Middle frontal gyrus (tissue), 1 donor: ENCODE data around the gene MEX3C.

Experiments
- DNase-seq: peaks from one replicate; pipeline ENCODE4 v3.0.0-alpha.2; 2015; ENCODE audit warnings: low spot score; ENCODE audit errors: extremely low spot score

Gene MEX3C

DNA sequence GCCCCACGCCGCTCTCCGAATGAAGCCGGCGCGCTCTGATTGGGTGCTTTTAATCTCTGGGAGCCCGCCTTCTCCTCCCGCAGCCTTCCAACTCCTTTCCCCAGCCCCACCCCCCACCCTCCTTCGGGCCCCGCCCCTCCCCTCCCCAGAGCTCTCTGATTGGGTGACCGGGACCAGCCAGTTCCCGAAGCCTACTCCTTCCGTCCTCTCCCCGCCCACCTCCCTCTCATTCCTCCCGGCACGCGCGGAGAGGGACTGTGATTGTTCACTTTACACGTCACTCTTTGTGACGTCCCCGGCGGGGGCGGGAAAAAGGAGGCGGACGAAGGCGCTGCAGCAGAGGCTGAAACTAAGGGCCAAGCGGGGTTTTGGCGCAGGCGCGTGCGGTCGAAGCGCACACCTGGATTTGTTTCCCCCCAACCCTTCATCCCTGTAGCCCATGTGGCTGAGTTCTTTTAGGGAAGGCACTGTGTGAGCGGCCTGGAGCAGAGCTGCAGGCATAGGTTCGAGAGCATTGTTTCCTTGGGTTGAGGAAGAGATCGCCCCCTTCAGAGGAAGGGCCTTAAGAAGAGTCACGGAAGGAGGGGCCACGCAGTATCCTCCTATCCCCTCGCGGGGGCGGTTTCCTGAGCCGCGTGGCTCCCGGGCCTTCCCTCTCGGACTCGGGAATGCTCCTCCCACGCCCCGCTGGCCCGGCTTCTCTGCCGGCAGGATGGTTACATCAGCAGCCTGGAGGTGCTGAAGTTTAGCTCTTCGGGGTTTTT, at the start of gene MEX3C:
Gene MEX3C, minus strand, starts transcription at position 21 of the 764 bp plus-strand sequence. CDS start 361 bp downstream, outside the sequence.
- DNase-seq: peak; percentile 99

DNA sequence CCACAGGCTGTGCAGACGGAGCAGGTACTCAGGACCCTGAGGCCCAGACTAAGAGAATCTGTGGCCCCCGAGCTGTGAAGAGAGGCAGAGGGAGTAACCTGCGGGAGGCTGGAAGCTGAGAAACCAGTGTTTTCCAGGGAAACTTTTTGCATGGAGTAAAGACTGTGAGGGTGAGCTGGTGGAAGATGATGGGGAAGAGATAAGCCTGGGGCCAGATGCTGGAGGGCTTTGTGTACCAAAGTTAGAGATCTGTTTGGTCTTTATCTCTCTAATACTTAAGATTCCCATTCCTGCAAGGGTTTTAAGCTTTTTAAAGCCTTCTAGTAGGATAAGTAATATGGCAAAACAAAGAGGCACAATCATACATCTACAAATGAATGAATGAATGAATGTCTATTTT, 43.7 kb upstream of the MEX3C start:
- DNase-seq: no peak

DNA sequence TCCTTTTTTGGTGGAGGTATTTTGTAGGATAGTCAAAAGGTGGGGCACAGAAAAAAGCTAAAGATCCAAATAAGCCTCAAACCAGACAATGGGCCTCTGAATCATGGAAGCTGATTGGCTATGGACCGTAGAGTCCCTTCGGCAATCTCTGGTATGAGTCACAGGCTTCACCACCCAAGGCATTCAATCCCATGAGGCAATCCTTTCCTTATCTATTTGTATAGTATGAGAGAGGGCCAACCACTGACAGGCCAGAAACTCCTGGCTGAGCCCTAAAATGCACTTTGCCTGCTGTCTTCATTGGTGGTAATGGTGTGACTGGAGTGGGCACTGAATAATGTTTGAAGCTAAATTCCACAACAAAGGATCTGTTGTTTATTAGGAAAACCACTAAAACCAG, 38.7 kb upstream of the MEX3C start:
- no peak for DNase-seq

DNA sequence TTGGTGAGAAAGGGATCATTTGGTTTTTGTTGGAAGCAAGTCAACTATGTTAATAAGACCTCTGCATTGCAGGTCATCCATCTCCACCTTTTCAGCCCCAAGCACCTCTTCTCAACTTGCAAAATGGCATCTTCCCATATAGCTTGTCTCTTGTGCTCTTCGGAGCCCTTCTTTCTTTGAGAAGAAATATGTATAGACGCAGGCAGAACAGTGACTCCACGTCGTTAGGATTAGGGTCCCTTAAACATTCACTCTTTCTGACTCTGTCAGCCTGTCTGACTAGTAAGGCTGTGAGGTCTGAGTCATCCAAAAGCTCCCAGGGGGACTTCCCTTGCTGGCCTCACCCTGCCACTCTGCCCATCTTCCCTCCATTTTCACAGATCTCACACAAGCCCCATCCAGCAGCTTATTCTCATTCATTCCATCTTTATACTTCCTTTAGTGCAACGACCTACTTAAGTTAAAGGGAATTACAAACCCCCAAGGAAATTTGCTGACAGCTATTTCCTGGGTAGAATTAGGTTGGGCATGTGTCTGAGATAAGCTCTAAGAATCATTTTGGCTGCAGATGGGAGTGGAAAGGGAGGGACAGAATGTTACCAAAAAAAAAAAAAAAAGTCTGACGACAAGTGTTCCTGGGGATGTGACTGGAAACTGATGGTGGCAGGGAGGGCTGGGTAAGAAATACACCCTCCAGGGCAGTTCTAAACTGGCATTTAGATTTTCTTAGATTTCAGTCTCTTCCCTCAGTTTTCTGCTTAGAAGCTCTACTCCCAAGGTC, 37.7 kb upstream of the MEX3C start:
- DNase-seq: no peak

DNA sequence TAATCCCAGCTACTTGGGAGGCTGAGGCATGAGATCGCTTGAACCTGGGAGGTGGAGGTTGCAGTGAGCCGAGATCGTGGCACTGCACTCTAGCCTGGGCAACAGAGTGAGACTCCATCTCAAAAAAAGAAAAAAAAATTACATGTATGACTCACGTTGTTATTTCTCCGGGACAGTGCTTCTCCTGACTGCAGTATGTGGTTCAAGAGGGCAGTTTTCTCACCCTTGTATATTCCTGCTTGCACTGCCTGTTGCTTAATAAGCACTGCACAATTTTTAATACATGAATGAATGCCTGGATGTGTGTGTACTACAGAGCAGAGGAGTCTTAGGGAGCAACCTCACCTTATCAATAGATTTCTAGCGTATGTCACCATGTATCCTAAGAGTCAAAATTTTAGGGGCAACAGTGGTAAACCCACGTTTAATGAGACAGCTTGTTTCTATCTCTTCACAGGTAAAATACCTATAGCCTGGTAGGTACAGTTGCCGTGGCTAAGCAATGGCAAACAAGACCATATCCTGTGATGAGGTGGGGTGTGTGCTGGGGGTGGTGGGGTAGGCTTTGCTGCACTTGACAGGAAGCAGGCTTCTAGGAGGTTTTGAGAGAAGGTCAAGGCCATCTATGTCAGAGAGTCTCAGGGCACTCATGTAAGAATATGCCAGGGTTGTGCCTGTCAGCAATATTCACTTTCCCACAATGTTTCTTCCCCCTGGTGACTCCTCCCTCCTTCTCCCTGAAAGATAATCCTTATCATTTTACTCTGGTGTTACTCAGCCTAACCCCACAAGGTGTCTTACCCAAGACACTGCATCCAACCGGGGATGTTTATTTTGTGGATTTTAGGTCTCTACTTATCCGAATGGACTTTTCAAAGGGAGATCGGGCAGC, 36.9 kb upstream of the MEX3C start:
- DNase-seq: no peak

DNA sequence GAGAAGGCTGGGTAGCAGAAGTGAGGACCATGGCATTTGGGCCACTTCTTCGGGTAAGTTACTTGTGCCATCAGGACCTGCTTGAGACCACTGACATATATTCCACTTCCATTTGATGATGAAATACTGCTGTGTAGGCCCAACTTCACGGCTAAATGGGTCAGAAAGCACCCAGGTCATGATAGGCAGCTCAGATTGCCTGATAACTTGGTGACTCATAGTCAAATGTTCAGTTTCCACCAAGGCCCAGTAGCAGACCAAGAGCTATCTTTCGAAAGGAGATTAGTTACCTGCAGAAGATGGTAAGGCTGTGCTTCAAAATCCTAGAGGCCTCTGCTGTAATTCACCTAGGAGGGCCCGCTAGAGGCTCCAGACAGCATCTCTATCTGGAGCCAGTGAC, 31.8 kb upstream of the MEX3C start:
- no peak for DNase-seq

DNA sequence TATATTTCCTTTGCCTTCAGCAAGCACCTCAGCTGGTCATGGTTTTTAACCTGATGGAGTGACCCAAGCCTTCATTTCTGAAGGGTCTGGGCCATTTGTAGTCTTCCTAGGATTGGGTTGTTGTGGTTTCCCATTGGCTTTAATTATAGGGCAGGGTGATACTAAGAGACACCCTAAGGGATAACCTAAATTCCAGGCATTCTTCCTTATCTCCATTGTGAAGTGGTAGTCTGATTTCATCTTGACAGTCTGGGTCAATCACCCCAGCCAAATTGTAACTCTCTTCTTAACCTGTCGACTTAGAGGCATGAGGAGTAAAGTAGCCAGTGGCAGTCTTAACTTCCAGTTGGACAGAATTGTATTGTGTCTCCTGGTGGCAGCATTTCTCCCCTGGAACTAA, 30.2 kb upstream of the MEX3C start:
- DNase-seq: no peak

DNA sequence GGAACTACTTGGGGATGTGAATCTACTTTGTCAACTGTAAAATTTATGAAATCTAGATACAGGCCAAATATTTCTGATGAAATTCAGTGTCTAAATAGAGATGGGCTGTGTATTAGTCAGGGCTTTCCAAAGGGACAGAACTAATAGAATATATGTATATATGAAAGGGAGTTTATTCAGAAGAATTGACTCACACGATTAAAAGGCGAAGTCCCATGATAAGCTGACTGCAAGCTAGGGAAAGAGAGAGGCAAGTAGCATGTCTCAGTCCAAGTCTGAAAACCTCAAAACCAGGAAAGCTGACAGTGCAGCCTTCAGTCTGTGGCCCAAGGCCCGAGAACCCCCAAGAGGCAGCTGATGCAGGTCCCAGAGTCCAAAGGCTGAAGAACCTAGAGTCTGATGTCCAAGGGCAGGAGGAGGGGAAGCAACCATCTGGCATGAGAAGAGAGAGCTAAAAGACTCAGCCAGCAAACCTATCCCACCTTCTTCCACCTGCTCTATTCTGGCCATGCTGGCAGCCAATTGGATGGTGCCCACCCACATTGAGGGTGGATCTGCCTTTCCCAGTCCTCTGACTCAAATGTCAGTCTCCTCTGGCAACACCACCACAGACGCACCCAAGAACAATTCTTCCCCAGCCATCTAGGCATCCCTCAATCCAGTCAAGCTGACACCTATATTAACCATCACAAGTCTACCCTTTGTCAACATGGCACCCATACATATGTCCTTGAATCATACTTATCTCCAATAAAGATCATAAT, 29.3 kb upstream of the MEX3C start:
- DNase-seq: no peak

DNA sequence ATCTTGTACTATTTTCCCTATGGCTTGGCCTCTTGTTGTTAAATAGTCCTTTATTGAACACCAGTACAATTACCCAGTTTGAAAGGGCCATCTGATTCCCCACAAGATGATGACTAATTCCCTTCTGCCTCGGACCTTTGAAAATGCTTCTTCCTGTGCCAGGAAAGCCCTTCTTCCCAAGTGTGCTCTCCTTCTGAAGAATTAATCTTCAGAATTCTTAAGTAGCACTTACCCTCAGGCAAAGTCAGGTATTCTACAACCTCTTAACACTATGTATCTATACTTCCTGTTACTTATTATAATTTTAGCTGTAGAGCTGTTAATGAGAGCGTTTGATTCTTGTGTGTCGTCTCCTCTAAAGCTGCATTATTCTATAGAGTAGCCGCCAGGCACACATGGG, 28.6 kb upstream of the MEX3C start:
- DNase-seq: no peak

DNA sequence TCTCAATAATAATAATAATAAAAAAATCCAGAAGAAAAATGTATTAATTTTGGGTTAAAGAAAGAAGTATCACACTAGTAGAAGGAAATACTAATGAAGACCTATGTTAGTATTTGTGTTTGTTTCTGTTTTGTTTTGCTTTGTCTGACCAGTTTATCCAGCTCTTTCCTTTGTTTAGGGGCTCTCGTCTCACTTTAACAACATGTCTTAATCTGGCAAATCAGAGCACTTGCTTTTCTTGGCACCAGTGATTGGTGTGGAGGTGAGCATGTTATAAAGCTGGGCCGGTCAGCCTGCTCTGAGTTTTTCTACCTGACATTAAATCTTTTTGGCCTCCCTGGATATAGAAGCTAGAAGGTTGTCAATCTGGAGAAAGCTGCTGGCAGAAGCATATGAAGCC, 15.1 kb upstream of the MEX3C start:
- no peak for DNase-seq

DNA sequence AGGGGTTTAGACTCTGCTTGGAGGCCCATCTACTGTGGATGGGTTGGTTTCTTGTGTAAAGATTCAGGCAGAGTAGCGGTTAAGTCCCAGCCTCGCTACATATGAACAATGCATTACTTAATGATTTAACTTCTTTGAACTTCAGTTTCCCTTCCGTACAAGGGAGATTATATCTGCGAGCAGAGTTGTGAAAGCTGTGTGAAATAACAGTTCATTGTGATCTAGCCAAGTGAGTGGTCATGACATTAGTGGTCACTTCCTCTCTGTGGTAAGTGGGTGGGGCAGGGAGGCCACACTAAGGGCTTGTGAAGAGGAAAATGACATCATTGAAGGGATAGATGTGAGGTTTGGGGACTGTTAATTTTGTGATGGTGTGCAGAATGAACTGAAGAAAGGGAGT, 14.1 kb upstream of the MEX3C start:
- no peak for DNase-seq

DNA sequence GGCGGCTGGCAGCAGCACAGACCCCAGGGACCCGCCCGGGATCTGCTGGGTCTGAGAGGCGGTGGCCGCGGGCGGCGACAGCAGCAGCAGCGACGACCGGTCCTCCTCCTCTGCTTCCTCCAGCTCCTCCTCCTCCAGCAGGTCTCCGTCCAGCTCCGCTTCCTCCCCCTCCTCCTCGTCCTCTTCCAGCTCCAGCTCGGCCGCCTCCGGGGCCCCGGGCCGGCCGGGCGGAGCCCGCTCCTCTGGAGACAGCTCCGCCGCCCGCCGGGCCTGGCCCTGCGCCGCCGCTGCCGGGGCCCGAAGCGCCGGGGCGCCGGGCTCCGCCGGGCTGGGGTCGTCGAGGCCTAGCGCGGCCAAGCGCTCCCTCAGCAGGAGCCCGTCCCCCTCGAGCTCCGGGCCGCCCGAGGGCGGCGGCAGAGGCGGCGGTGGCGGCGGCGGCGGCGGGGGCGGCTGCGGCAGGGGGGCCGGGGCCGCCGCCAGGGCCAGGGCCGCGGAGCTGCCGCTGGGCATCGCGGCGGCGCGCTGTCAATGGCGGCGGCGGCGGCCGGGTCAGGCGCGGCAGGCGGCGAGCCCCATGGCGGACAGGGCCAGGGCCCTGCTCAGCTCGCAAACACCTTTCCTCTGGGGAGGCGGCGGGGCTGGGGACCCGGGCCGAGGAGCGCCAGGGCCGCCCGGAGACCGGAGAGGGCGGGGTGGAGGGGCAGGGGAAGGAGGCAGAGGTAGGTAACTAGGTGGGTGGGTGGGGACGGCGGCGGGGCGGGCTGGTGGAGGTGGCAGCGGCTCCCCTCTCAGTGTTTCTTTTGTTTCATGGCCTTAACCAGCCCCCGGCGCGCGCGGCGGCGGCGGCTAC, 445 bp downstream of the MEX3C start:
- no peak for DNase-seq

DNA sequence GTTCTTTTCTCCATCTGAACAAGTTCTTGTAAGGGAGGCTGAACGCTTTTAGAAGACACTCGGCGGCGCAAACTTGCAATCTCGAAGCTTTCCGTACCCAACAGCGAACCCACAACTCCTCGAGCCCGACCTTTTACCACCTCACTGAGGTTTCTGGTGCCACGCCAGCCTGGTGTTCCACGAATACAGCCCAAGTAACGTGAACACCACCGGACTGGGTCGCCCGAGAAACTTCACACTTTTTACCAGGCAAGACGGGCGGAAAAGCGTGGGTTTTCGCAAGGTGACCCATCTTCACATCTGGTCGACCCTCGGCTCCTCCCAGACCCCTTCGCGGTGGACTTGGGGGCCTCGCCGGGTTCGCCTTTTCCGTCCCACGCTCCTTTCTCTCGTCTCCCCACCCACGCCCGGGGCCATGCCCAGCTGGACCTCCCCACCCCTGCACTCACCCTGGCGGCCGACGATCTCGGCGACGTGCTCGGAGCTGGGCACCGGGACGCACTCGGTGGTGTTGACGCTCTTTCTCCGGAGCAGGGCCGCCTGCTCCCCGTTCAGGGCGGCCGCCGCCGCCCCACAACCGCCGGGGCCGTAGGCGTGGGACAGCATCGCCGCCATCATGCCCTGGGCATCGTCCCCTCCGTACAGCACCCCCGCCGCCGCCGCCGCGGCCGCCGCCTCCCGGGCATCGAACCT, 1.2 kb downstream of the MEX3C start:
- DNase-seq: no peak

DNA sequence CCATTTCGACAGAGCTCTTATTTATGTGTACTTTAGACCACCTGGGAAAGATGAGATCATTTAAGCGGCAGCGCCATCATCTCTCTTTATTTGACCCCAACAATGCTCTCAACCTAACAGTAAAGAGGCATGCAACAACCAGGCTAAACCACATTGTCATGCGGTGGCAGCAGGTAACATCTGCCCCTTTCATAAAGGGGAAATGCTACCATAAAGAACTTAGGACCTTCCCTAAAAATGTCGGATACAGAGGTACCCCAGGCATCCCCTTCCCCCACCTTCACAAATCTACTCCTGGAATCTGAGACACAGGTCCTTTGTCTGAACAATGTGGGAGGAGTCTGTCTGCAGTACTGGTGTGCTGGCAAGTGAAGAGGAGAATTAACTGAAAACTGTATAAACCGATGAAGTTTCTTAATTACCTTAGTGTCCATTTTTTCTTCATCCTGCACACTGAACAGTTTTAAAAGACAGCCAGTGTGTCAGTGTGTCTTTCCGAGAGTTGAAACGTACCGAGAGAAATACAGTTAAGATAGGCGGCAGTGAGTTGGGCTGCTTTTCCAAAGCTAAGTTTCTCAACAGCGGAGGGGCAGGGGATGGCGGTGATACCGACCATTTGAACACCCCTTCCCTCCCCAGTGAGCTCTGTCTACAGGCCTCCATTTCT, 1.9 kb downstream of the MEX3C start:
- DNase-seq: no peak

DNA sequence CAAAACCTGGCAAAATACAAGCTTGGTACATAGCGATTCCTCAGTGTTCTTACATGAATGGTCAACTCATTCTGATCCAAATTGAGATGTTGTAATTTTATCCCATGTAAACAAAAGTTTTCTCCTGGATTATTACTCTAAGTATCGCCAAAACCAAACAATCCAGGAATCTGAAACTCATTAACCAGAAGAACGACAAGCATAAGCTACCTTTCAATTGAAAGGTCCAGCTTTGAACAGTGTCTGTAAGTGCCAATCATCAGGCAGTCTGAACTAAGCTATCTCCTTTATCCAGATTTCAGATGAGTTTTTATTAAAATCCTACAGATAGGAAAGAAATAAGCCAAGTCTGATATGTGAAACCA, 2.4 kb downstream of the MEX3C start:
- no peak for DNase-seq

DNA sequence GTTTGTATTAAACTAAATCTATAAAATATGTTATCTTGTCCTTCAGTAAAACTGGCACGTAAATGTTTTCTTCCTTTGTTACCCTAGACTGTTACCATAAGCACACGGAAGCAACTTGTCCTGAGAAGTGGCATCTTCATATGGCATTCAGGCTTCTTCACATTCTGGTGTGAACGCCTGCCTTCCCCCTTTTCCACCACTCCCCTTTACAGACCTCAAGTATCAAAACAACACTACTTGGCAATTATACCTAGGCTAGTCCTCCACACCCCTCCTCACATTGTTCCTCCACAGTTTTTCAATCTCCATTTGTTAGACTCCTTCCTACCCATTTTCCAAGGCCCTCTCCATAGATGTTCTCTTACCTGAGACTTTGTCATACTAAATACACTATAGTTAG, 2.9 kb downstream of the MEX3C start:
- DNase-seq: no peak

DNA sequence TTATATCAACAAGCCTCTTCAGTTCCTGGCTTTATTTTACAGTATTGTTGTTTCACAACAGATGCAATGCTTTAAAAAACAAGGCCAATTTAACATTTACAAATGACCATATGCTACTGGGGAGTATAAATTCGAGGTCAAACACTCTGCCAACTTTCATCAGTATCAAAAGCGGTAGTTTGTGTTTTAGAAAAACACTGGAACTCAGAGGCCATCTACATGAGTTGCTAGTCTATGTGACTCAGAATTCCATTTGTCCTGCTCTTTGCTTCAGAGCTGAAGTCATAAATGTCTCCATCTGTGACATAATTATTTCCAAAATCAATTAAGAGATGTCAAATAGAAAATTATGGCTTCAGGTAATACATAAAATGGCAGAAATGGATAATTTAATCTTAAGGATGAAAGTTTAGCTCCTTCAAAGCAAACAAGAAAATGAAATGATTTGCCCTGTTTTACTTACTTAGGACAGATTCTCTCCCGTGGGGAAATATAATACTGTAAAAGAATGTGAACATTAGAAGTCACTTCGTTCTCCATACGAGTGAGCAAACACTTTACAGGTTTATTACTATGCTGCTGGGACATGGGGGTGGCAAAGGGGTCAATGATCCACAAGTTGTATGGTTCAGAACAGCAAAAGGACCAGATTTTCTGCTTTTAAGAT, 3.7 kb downstream of the MEX3C start:
- no peak for DNase-seq

DNA sequence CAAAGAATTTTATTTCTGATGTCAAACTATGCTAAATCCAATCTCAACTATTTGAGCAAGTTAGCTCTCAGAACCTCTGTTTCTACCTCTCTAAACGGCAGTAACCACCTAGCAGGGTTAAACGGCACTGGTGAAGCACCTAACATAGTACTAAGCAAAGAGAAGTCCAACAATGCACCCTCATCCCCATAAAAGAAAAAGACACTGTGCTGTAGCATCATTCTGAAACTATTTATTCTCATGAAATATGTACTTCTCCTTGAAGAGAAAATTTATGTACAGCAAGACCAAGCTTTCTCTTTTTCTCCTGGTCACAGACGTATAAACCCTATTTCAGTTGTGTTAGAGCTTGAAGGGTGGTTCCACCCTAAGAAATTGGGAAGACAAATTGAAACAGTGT, 4.8 kb downstream of the MEX3C start:
- no peak for DNase-seq

DNA sequence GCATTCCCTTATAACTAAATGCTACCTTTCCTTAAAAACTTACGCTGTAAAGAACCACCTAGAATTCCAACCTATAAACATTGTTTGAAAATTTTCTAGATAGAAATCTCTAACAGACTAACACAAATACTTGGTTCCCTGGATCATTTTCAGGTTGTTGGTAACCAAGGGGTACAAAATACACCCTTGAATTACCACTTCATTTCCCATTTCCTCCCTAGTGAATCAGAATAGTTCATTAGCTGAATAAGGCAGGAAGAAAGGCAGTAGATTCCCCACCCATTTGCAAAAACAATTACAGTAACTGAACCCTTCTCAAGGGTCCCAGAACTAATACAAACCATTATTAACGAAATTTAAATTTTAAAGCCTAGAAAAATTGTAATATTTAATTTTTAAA, 5.5 kb downstream of the MEX3C start:
- DNase-seq: no peak
